SK-N-SH (cell line): ENCODE results near the gene ATP6V0C. TPM values are rescaled to one million over a fixed set of nuclear protein-coding genes. Genes with fewer than 3 reads are reported as not detected.

Experiments used
- CTCF ChIA-PET: fragments of 300-600, 350-600 bp; formaldehyde crosslinking; extraction: SDS; loops from one replicate; lab custom pipeline; 2021; lab: Yijun Ruan, JAX
- POLR2A ChIA-PET: fragments of 350-600 bp; sonication (Branson Sonifier 250); formaldehyde crosslinking; extraction: SDS; loops from one replicate; lab custom pipeline; 2020; ENCODE audit warnings: antibody characterized with exemption, inconsistent platforms; lab: Yijun Ruan, JAX
- DNase-seq: peaks from one replicate; pipeline ENCODE4 v3.0.0; 2012
- H2AFZ ChIP-seq: fragments of 200-600 bp; sonication (generic); 2 replicates; pipeline ENCODE4 v1.8.1; 2016; ENCODE audit warnings: antibody characterized with exemption, mild to moderate bottlenecking, low read depth
- H3F3A ChIP-seq: fragments of 200-600 bp; sonication (generic); replicated peaks from 2 replicates; pipeline ENCODE3; 2016; ENCODE audit warnings: antibody characterized with exemption, mild to moderate bottlenecking; ENCODE audit not compliant: insufficient read depth
- H3K27ac ChIP-seq, 2 experiments: fragments of 200-500 bp in 1 of 2; fragments of 200-600 bp in 1 of 2; sonication (Bioruptor generic) in 1 of 2; sonication (generic), shearing (Covaris generic) in 1 of 2; 2 replicates each; pipeline versions ENCODE4 v1.5.1 to v1.6.1; 2014 to 2016; ENCODE audit warnings: low read depth in 2 of 2, inconsistent platforms in 1 of 2, low read length in 1 of 2, mild to moderate bottlenecking in 1 of 2, mixed read lengths in 1 of 2
- H3K27me3 ChIP-seq: fragments of 200-600 bp; sonication (generic), shearing (Covaris generic); 2 replicates; pipeline ENCODE4 v1.6.1; 2016; ENCODE audit warnings: mixed run types; ENCODE audit not compliant: insufficient read depth
- H3K36me3 ChIP-seq, 2 experiments: fragments of 200-500 bp in 1 of 2; fragments of 200-600 bp in 1 of 2; sonication (Bioruptor generic) in 1 of 2; sonication (generic) in 1 of 2; replicated peaks in 1 of 2; 2 replicates each; pipeline versions ENCODE3 to v1.5.1; 2014 to 2016; ENCODE audit warnings: low read length in 1 of 2, mild to moderate bottlenecking in 1 of 2; ENCODE audit not compliant: insufficient read depth in 2 of 2, control insufficient read depth in 1 of 2
- H3K4me1 ChIP-seq, 2 experiments: fragments of 200-500 bp in 1 of 2; fragments of 200-600 bp in 1 of 2; sonication (Bioruptor generic) in 1 of 2; sonication (generic), shearing (Covaris generic) in 1 of 2; 2 replicates each; pipeline versions ENCODE4 v1.5.1 to v1.6.1; 2014 to 2016; ENCODE audit warnings: low read depth in 1 of 2, low read length in 1 of 2, mixed run types in 1 of 2; ENCODE audit not compliant: insufficient read depth in 2 of 2, control insufficient read depth in 1 of 2
- H3K4me2 ChIP-seq: fragments of 200-600 bp; sonication (generic), shearing (Covaris generic); 2 replicates; pipeline ENCODE4 v1.6.1; 2017; ENCODE audit warnings: mixed run types
- H3K4me3 ChIP-seq, 2 experiments: fragments of 200-500 bp in 1 of 2; fragments of 200-600 bp in 1 of 2; sonication (Bioruptor generic) in 1 of 2; sonication (generic), shearing (Covaris generic) in 1 of 2; 2 replicates each; pipeline versions ENCODE4 v1.5.1 to v1.8.1; 2014 to 2016; ENCODE audit warnings: low read depth in 2 of 2, inconsistent platforms in 1 of 2, low read length in 1 of 2, mild to moderate bottlenecking in 1 of 2, mixed read lengths in 1 of 2, moderate library complexity in 1 of 2
- H3K79me2 ChIP-seq: fragments of 200-600 bp; sonication (generic); 2 replicates; pipeline ENCODE4 v1.8.1; 2017; ENCODE audit warnings: mild to moderate bottlenecking; ENCODE audit not compliant: insufficient read depth
- H3K9ac ChIP-seq: fragments of 200-600 bp; sonication (generic); 2 replicates; pipeline ENCODE4 v1.6.1; 2017; ENCODE audit warnings: mixed run types
- H3K9me2 ChIP-seq: fragments of 200-600 bp; sonication (generic); 2 replicates; pipeline ENCODE4 v1.6.1; 2017; ENCODE audit warnings: mixed run types
- H3K9me3 ChIP-seq: fragments of 200-600 bp; sonication (generic); 2 replicates; pipeline ENCODE4 v1.6.1; 2017; ENCODE audit warnings: mixed run types, mild to moderate bottlenecking, moderate library complexity
- H4K20me1 ChIP-seq: fragments of 200-600 bp; sonication (generic); 2 replicates; pipeline ENCODE4 v1.6.1; 2017; ENCODE audit warnings: mild to moderate bottlenecking, mixed run types; ENCODE audit not compliant: insufficient read depth
- CHD2 ChIP-seq: fragments of 150-350 bp; IDR thresholded peaks from 2 replicates; pipeline ENCODE4 v1.6.1; 2018; ENCODE audit warnings: low read length; ENCODE audit not compliant: partially characterized antibody
- CTCF ChIP-seq: fragments of 200-600 bp; sonication (generic); IDR thresholded peaks from 2 replicates; pipeline ENCODE4 v1.6.1; 2017; ENCODE audit warnings: antibody characterized with exemption, mild to moderate bottlenecking, moderate library complexity
- ELF1 ChIP-seq: IDR thresholded peaks from 2 replicates; pipeline ENCODE4 v1.4.0; 2012
- GABPA ChIP-seq: IDR thresholded peaks from 2 replicates; pipeline ENCODE4 v1.4.0; 2012; ENCODE audit warnings: low read depth, mild to moderate bottlenecking
- MAX ChIP-seq: IDR thresholded peaks from 2 replicates; pipeline ENCODE4 v1.4.0; 2012; ENCODE audit warnings: low read depth
- MXI1 ChIP-seq: IDR thresholded peaks from 2 replicates; pipeline ENCODE4 v1.6.1; 2012; ENCODE audit warnings: mild to moderate bottlenecking, low read depth, low read length, improper control_type of control experiment
- NFIC ChIP-seq: IDR thresholded peaks from 2 replicates; pipeline ENCODE4 v1.4.0; 2012; ENCODE audit warnings: borderline replicate concordance
- NRF1 ChIP-seq: IDR thresholded peaks from 2 replicates; pipeline ENCODE4 v1.6.1; 2012; ENCODE audit warnings: low read depth, mild to moderate bottlenecking, low read length
- RCOR1 ChIP-seq: fragments of 150-350 bp; IDR thresholded peaks from 2 replicates; pipeline ENCODE4 v1.6.1; 2017; ENCODE audit warnings: antibody characterized with exemption, low read length
- RFX5 ChIP-seq: IDR thresholded peaks from 2 replicates; pipeline ENCODE4 v1.6.1; 2012; ENCODE audit warnings: mild to moderate bottlenecking, improper control_type of control experiment, low read length
- RXRA ChIP-seq: IDR thresholded peaks from 2 replicates; pipeline ENCODE4 v1.4.0; 2012; ENCODE audit warnings: low read depth, mild to moderate bottlenecking, borderline replicate concordance
- SMC3 ChIP-seq: IDR thresholded peaks from 2 replicates; pipeline ENCODE4 v1.6.1; 2012; ENCODE audit warnings: low read depth, low read length, improper control_type of control experiment
- TAF1 ChIP-seq: IDR thresholded peaks from 2 replicates; pipeline ENCODE4 v1.6.1; 2012; ENCODE audit warnings: low read depth, mild to moderate bottlenecking, low read length, moderate library complexity, borderline replicate concordance
- TCF12 ChIP-seq: IDR thresholded peaks from 2 replicates; pipeline ENCODE4 v1.4.0; 2012
- WGBS: methylation state at CpG from one replicate; pipeline ENCODE4 v1.1.6; 2017; ENCODE audit warnings: low lambda C conversion rate; 5-methylcytosine and 5-hydroxymethylcytosine counted together
- polyA plus RNA-seq, 3 experiments: library from polyadenylated mRNA; depleted of rRNA; stranded (reverse); fragments of >200 nt; gene quantifications; 2 replicates each; pipeline ENCODE4 v1.2.3, GENCODE V29; 2012
- TF ChIP-seq, protein P1 (sequence below): IDR thresholded peaks from 2 replicates; pipeline ENCODE4; 2012

ATP6V0C gene
- polyA plus RNA-seq, 1 of the 3 experiments (the other 2 are of a cell fraction), result 80.1 TPM

GRCh38 chr16:2483939-2484897, 29.5 kb upstream of the ATP6V0C start:
- 91% methylated on average over 12 of the region's 16 CpGs for WGBS
- H3K4me2 ChIP-seq, result no peak overlapping the region
- POLR2A ChIA-PET, result interaction anchor here (1.1 to 3.5 kb wide), 4 partner anchors 10 to 56 kb away, joined by 3 to 44 read pairs (median 6); partner anchors contain the start of genes NTN3, TBC1D24 and TEDC2

GRCh38 chr16:2484898-2485508, 28.7 kb upstream of the ATP6V0C start:
- Histone ChIP-seq H3K79me2 (no peaks in the 10 kb centered on the region), H3K27me3 (no peaks in the 10 kb centered on the region), H3K4me2 (no peak overlapping the region), H3K9me3 (no peaks in the 10 kb centered on the region), H3K4me1 (peaks cover 3 to 51% of the 10 kb centered on the region in 2 experiments; a peak in 3 of 4 replicates), H3K4me3 (no peak overlapping the region), H3F3A (no peaks in the 10 kb centered on the region), H4K20me1 (no peaks in the 10 kb centered on the region), H3K9me2 (no peaks in the 10 kb centered on the region), H3K27ac (peak overlapping the region in 1 of 2 experiments; percentile 86; a peak in 1 of 4 replicates), H3K36me3 (no peaks in the 10 kb centered on the region), H2AFZ (no peak overlapping the region), H3K9ac (no peak overlapping the region)
- ChIA-PET CTCF (interaction anchor here (1.0 to 12.7 kb wide), 7 partner anchors 10 to 62 kb away, joined by 3 to 95 read pairs (median 11); partner anchors contain the start of genes CCNF and TBC1D24), POLR2A (interaction anchor here (1.4 kb wide), 1 partner anchor 16 kb away, joined by 4 read pairs; no protein-coding TSS in a partner anchor)
- DNase-seq, result no peak
- TF ChIP-seq RXRA (no peak), GABPA (no peak), TAF1 (no peak), RCOR1 (no peak), ELF1 (no peak), CTCF (no peak), CHD2 (no peak), MXI1 (no peak), TCF12 (no peak), NFIC (no peak), SMC3 (no peak), NRF1 (no peak)
- TF ChIP-seq, protein P1, sequence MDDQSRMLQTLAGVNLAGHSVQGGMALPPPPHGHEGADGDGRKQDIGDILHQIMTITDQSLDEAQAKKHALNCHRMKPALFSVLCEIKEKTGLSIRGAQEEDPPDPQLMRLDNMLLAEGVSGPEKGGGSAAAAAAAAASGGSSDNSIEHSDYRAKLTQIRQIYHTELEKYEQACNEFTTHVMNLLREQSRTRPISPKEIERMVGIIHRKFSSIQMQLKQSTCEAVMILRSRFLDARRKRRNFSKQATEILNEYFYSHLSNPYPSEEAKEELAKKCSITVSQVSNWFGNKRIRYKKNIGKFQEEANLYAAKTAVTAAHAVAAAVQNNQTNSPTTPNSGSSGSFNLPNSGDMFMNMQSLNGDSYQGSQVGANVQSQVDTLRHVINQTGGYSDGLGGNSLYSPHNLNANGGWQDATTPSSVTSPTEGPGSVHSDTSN, result no peak
- WGBS, result 90% methylated on average over 12 of the region's 13 CpGs

More at GRCh38 chr16:2483939-2484897, 29.5 kb upstream of the ATP6V0C start:
- peaks cover 3 to 51% of the 10 kb centered on the region in 2 experiments; a peak in 3 of 4 replicates for H3K4me1 ChIP-seq
- no peaks in the 10 kb centered on the region for H4K20me1 ChIP-seq
- H3F3A ChIP-seq, result no peaks in the 10 kb centered on the region
- no peak overlapping the region; a peak in 1 of 4 replicates for H3K4me3 ChIP-seq
- no peaks in the 10 kb centered on the region for H3K9me3 ChIP-seq
- DNase-seq, result peak; percentile 62
- H2AFZ ChIP-seq, result no peak overlapping the region
- CTCF ChIA-PET, result interaction anchor here (0.6 to 12.7 kb wide), 11 partner anchors 10 to 461 kb away, joined by 3 to 95 read pairs (median 4); partner anchors contain the start of genes CCNF, NTN3 and TBC1D24
- no peaks in the 10 kb centered on the region for H3K9me2 ChIP-seq
- no peaks in the 10 kb centered on the region for H3K79me2 ChIP-seq
- TF ChIP-seq MXI1 (no peak), RFX5 (no peak), MAX (no peak)
- no peaks in the 10 kb centered on the region for H3K27me3 ChIP-seq
- no peak overlapping the region for H3K9ac ChIP-seq
- H3K27ac ChIP-seq, result peak overlapping the region in 1 of 2 experiments; percentile 86; a peak in 2 of 4 replicates
- H3K36me3 ChIP-seq, result no peaks in the 10 kb centered on the region
